HL-60 (cell line): ENCODE data around the gene ELAVL1.

ENCODE experiments used
- GABPA ChIP-seq: IDR thresholded peaks from 2 replicates; pipeline ENCODE4 v1.6.1; 2012; ENCODE audit warnings: low read depth
- POLR2AphosphoS5 ChIP-seq: IDR thresholded peaks from 2 replicates; pipeline ENCODE4 v1.6.1; 2012; ENCODE audit warnings: low read depth
- REST ChIP-seq: IDR thresholded peaks from 2 replicates; pipeline ENCODE4 v1.6.1; 2012; ENCODE audit warnings: low read depth; ENCODE audit not compliant: insufficient replicate concordance
- SPI1 ChIP-seq: IDR thresholded peaks from 2 replicates; pipeline ENCODE4 v1.6.1; 2012; ENCODE audit warnings: low read depth, mild to moderate bottlenecking, borderline replicate concordance
- TF ChIP-seq, protein P1 (sequence below): IDR thresholded peaks from one replicate; pipeline ENCODE4 v1.5.1; 2011; ENCODE audit warnings: low read length, control low read depth, inconsistent platforms; ENCODE audit not compliant: insufficient read depth

DNA sequence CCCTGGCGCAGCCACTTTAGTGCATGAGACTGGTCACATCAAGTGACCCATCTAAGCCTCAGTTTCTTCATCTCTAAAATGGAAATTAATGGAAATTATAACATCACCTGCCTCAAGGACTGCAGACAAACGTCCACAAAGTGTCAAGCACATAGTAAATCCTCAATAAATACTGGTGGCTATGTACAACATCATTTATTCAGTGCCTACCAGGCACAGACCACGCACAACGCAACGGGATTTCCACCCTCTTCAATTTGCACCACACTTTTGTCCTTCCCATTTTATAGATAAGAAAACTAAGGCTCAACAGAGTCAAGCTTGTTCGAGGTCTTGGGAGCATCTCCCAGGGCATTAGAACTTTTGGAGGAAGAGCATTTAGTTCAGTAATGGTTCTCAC lies 1.4 kb downstream of the ELAVL1 start:
- TF ChIP-seq REST: no peak
- no peak for TF ChIP-seq POLR2AphosphoS5
- TF ChIP-seq, protein P1, sequence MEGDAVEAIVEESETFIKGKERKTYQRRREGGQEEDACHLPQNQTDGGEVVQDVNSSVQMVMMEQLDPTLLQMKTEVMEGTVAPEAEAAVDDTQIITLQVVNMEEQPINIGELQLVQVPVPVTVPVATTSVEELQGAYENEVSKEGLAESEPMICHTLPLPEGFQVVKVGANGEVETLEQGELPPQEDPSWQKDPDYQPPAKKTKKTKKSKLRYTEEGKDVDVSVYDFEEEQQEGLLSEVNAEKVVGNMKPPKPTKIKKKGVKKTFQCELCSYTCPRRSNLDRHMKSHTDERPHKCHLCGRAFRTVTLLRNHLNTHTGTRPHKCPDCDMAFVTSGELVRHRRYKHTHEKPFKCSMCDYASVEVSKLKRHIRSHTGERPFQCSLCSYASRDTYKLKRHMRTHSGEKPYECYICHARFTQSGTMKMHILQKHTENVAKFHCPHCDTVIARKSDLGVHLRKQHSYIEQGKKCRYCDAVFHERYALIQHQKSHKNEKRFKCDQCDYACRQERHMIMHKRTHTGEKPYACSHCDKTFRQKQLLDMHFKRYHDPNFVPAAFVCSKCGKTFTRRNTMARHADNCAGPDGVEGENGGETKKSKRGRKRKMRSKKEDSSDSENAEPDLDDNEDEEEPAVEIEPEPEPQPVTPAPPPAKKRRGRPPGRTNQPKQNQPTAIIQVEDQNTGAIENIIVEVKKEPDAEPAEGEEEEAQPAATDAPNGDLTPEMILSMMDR: no peak
- TF ChIP-seq SPI1: no peak
- no peak for TF ChIP-seq GABPA
